ENCODE data around the gene SHISAL1. TPM values are rescaled to one million over a fixed set of nuclear protein-coding genes. Genes with fewer than 3 reads are reported as not detected.
A peak's percentile ranks its signal among the peaks of the same experiment; 100 is the strongest.

The SHISAL1 gene
- total RNA-seq, 2 donors from 2014 or later = not detected

- no peaks in the 10 kb centered on the region for H3K9me3 Mint-ChIP-seq
- H3K4me1 Mint-ChIP-seq (ENCODE audit: low read depth in 2 of 2) = peaks cover 0 to 9% of the 10 kb centered on the region in 2 donors
- H3K27ac Mint-ChIP-seq = no peak overlapping the region
- DNase-seq (ENCODE audit: low spot score) (no peak), ATAC-seq (no peak)
- H3K27me3 Mint-ChIP-seq = peaks cover 7 to 10% of the 10 kb centered on the region in 2 donors
- no peaks in the 10 kb centered on the region for H3K36me3 Mint-ChIP-seq
- no peak overlapping the region for H3K4me3 Mint-ChIP-seq
Measured at GRCh38 chr22:44295406-44295805, 17.3 kb downstream of the SHISAL1 start.

GRCh38 chr22:44293876-44294275, 18.9 kb downstream of the SHISAL1 start:
- H3K4me1 Mint-ChIP-seq (ENCODE audit: low read depth in 2 of 2) = peaks cover 0 to 9% of the 10 kb centered on the region in 2 donors
- no peaks in the 10 kb centered on the region for H3K27me3 Mint-ChIP-seq
- no peak overlapping the region for H3K27ac Mint-ChIP-seq
- no peak for ATAC-seq
- no peak for DNase-seq (ENCODE audit: low spot score)
- H3K9me3 Mint-ChIP-seq = no peaks in the 10 kb centered on the region
- no peak overlapping the region for H3K4me3 Mint-ChIP-seq
- no peaks in the 10 kb centered on the region for H3K36me3 Mint-ChIP-seq

DNA sequence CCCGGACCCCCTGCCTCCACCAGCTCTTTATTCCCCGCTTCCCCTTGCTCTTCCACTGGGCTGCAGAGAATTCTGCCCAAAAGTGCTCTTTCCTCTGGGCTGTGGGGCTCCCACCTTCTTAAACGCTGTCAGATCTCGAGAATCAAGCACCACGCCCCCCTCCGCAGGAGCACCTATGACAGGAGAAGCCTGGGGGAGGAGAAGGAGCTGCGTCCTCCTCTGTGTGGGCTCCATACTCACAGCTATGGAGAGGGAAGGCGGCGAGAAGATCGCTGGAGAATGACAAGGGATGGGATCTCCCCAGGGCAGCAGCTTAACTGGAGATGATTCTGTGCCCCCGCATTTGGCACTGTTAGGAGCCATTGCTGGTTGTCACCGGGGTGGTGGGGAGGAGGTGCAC, 19.7 kb downstream of the SHISAL1 start:
- no peaks in the 10 kb centered on the region for H3K36me3 Mint-ChIP-seq
- H3K9me3 Mint-ChIP-seq = no peaks in the 10 kb centered on the region
- H3K4me1 Mint-ChIP-seq (ENCODE audit: low read depth in 2 of 2) = peaks cover 0 to 9% of the 10 kb centered on the region in 2 donors
- H3K4me3 Mint-ChIP-seq = no peak overlapping the region
- no peaks in the 10 kb centered on the region for H3K27me3 Mint-ChIP-seq
- ATAC-seq (no peak), DNase-seq (ENCODE audit: low spot score) (no peak)
- H3K27ac Mint-ChIP-seq = no peak overlapping the region

DNA sequence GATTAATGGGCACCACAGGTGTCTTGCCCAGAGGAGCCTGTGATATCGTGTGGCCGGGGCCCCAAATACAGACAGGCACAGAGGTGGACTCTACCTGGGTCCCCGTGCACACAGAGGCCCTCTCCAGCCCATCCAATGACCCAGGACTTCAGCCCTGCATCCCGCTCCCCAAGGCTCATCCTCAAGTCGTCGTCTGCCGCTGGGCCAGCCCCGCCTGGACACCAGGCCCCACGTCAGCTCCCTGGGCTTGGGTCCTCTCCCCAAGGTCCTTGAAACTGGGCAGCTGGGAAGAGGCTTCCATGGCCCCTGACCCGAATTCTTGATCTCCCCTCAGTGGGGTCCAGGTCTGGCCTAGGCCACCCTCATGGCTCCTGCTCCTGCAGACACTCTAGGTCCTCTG, 20.2 kb downstream of the SHISAL1 start:
- no peaks in the 10 kb centered on the region for H3K27me3 Mint-ChIP-seq
- no peak for DNase-seq (ENCODE audit: low spot score)
- H3K36me3 Mint-ChIP-seq = no peaks in the 10 kb centered on the region
- H3K4me3 Mint-ChIP-seq = no peak overlapping the region
- peaks cover 0 to 9% of the 10 kb centered on the region in 2 donors for H3K4me1 Mint-ChIP-seq (ENCODE audit: low read depth in 2 of 2)
- no peak for ATAC-seq
- no peak overlapping the region for H3K27ac Mint-ChIP-seq
- no peaks in the 10 kb centered on the region for H3K9me3 Mint-ChIP-seq

GRCh38 chr22:44291674-44292360, 20.9 kb downstream of the SHISAL1 start:
- no peak overlapping the region for H3K4me3 Mint-ChIP-seq
- ATAC-seq = no peak
- no peak for DNase-seq (ENCODE audit: low spot score)
- no peaks in the 10 kb centered on the region for H3K36me3 Mint-ChIP-seq
- H3K4me1 Mint-ChIP-seq (ENCODE audit: low read depth in 2 of 2) = peaks cover 0 to 9% of the 10 kb centered on the region in 2 donors
- H3K27me3 Mint-ChIP-seq = no peaks in the 10 kb centered on the region
- no peak overlapping the region for H3K27ac Mint-ChIP-seq
- no peaks in the 10 kb centered on the region for H3K9me3 Mint-ChIP-seq

GRCh38 chr22:44291265-44291664, 21.5 kb downstream of the SHISAL1 start:
- H3K4me3 Mint-ChIP-seq = no peak overlapping the region
- DNase-seq (ENCODE audit: low spot score) (no peak), ATAC-seq (peak in 1 of 2 donors; percentile 46)
- H3K27ac Mint-ChIP-seq = no peak overlapping the region
- H3K9me3 Mint-ChIP-seq = no peaks in the 10 kb centered on the region
- peaks cover 0 to 9% of the 10 kb centered on the region in 2 donors for H3K4me1 Mint-ChIP-seq (ENCODE audit: low read depth in 2 of 2)
- H3K27me3 Mint-ChIP-seq = no peaks in the 10 kb centered on the region
- H3K36me3 Mint-ChIP-seq = no peaks in the 10 kb centered on the region

GRCh38 chr22:44289414-44290171, 23.2 kb downstream of the SHISAL1 start:
- Mint-ChIP-seq H3K4me3 (no peak overlapping the region), H3K4me1 (ENCODE audit: low read depth in 2 of 2) (peaks cover 0 to 9% of the 10 kb centered on the region in 2 donors), H3K9me3 (no peaks in the 10 kb centered on the region), H3K27ac (no peak overlapping the region), H3K36me3 (no peaks in the 10 kb centered on the region), H3K27me3 (peaks cover 5 to 6% of the 10 kb centered on the region in 2 donors)
- DNase-seq (ENCODE audit: low spot score) (no peak), ATAC-seq (no peak)

- H3K4me3 Mint-ChIP-seq = no peak overlapping the region
- H3K4me1 Mint-ChIP-seq (ENCODE audit: low read depth in 2 of 2) = peaks cover 0 to 9% of the 10 kb centered on the region in 2 donors
- H3K27ac Mint-ChIP-seq = no peak overlapping the region
- no peaks in the 10 kb centered on the region for H3K36me3 Mint-ChIP-seq
- H3K27me3 Mint-ChIP-seq = peaks cover 5 to 7% of the 10 kb centered on the region in 2 donors
- DNase-seq (ENCODE audit: low spot score) = no peak
- no peaks in the 10 kb centered on the region for H3K9me3 Mint-ChIP-seq
- ATAC-seq = no peak
Measured at GRCh38 chr22:44288913-44289312, 23.8 kb downstream of the SHISAL1 start.

GRCh38 chr22:44287741-44288140, 25.0 kb downstream of the SHISAL1 start:
- Mint-ChIP-seq H3K4me1 (ENCODE audit: low read depth in 2 of 2) (peaks cover 0 to 9% of the 10 kb centered on the region in 2 donors), H3K36me3 (no peaks in the 10 kb centered on the region), H3K27ac (no peak overlapping the region), H3K9me3 (no peaks in the 10 kb centered on the region), H3K27me3 (peaks cover 7 to 9% of the 10 kb centered on the region in 2 donors), H3K4me3 (no peak overlapping the region)
- DNase-seq (ENCODE audit: low spot score) = no peak
- ATAC-seq = no peak

- DNase-seq (ENCODE audit: low spot score) = no peak
- ATAC-seq = no peak
Measured at GRCh38 chr22:44287121-44287693, 25.5 kb downstream of the SHISAL1 start.

DNA sequence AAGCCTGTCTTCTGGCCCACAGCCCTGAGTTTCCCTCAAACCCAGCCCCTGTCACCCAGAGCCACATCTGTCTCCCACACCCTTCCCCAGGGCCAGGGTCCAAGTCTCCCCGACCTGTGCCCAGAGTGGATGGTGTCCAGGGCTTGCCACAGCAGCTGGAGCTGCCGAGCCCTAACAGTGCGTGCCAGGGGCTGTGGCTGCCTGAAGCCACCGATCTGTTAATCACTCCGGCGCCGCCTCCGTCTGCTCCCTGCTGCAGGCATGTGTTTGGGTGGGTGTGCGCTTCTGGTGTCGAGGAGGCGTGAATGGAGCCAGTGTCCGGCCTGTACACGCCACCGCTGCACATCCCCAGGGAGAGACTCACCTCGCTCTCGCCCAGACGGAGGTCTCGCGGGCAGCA, 26.1 kb downstream of the SHISAL1 start:
- DNase-seq (ENCODE audit: low spot score) (no peak), ATAC-seq (no peak)
- H3K27me3 Mint-ChIP-seq = peaks cover 7 to 9% of the 10 kb centered on the region in 2 donors
- H3K27ac Mint-ChIP-seq = no peak overlapping the region
- peaks cover 0 to 6% of the 10 kb centered on the region in 2 donors for H3K4me1 Mint-ChIP-seq (ENCODE audit: low read depth in 2 of 2)
- H3K36me3 Mint-ChIP-seq = no peaks in the 10 kb centered on the region
- H3K4me3 Mint-ChIP-seq = no peak overlapping the region
- no peaks in the 10 kb centered on the region for H3K9me3 Mint-ChIP-seq

More at GRCh38 chr22:44287121-44287693, 25.5 kb downstream of the SHISAL1 start:
- H3K36me3 Mint-ChIP-seq = no peaks in the 10 kb centered on the region
- no peak overlapping the region for H3K4me3 Mint-ChIP-seq
- no peaks in the 10 kb centered on the region for H3K9me3 Mint-ChIP-seq
- H3K27me3 Mint-ChIP-seq = peaks cover 7 to 9% of the 10 kb centered on the region in 2 donors
- no peak overlapping the region for H3K27ac Mint-ChIP-seq
- peaks cover 0 to 9% of the 10 kb centered on the region in 2 donors for H3K4me1 Mint-ChIP-seq (ENCODE audit: low read depth in 2 of 2)

- no peaks in the 10 kb centered on the region for H3K36me3 Mint-ChIP-seq
- no peak for ATAC-seq
- no peak overlapping the region for H3K4me3 Mint-ChIP-seq
- peaks cover 7 to 11% of the 10 kb centered on the region in 2 donors for H3K27me3 Mint-ChIP-seq
- DNase-seq (ENCODE audit: low spot score) = no peak
- H3K4me1 Mint-ChIP-seq (ENCODE audit: low read depth in 2 of 2) = no peaks in the 10 kb centered on the region
- no peak overlapping the region for H3K27ac Mint-ChIP-seq
- no peaks in the 10 kb centered on the region for H3K9me3 Mint-ChIP-seq
Measured at GRCh38 chr22:44284711-44285110, 28.0 kb downstream of the SHISAL1 start.

- peaks cover 7 to 11% of the 10 kb centered on the region in 2 donors for H3K27me3 Mint-ChIP-seq
- no peak for ATAC-seq
- no peak overlapping the region for H3K4me3 Mint-ChIP-seq
- no peaks in the 10 kb centered on the region for H3K9me3 Mint-ChIP-seq
- H3K4me1 Mint-ChIP-seq (ENCODE audit: low read depth in 2 of 2) = no peaks in the 10 kb centered on the region
- no peaks in the 10 kb centered on the region for H3K36me3 Mint-ChIP-seq
- no peak for DNase-seq (ENCODE audit: low spot score)
- H3K27ac Mint-ChIP-seq = no peak overlapping the region
Measured at GRCh38 chr22:44281768-44282637, 30.7 kb downstream of the SHISAL1 start.
